ENCODE measurements around the gene DLEC1.

DNA sequence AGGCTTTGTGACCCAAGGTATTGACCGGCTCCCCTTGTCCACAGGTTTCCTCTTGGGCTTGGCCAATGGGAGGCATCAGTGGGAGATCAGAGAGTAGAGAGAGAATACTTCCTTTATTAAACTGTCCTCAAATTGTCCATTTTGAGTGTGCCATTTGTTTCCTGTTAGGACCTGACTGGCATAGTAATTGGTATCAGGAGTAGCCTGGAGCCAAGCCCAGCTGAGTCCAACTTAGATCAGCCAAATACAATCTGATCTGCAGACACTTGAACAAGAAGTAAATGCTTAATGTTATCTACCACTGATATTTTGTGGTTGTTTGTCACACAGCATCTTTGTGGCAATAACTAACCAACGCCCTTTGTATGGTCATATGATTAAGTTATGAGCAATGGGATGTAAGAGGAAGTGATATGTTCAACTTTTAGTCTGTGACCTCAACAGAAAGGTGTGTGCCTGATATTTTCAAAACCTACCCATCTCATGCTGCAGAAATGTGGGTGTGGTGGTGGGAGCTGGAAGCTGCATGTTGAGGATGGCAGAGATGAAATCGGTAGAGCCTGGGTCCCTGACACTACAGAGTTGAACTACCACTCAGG lies 112.8 kb downstream of the DLEC1 start:
- TF ChIP-seq, protein P1, sequence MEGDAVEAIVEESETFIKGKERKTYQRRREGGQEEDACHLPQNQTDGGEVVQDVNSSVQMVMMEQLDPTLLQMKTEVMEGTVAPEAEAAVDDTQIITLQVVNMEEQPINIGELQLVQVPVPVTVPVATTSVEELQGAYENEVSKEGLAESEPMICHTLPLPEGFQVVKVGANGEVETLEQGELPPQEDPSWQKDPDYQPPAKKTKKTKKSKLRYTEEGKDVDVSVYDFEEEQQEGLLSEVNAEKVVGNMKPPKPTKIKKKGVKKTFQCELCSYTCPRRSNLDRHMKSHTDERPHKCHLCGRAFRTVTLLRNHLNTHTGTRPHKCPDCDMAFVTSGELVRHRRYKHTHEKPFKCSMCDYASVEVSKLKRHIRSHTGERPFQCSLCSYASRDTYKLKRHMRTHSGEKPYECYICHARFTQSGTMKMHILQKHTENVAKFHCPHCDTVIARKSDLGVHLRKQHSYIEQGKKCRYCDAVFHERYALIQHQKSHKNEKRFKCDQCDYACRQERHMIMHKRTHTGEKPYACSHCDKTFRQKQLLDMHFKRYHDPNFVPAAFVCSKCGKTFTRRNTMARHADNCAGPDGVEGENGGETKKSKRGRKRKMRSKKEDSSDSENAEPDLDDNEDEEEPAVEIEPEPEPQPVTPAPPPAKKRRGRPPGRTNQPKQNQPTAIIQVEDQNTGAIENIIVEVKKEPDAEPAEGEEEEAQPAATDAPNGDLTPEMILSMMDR (IDR thresholded peaks at IDR 0.05; ENCODE audit: poor library complexity, severe bottlenecking) = no peak
- TF ChIP-seq EP300 (conservative IDR thresholded peaks at IDR 0.05; ENCODE audit: poor library complexity, severe bottlenecking) = no peak
- no peak for TF ChIP-seq MXI1 (conservative IDR thresholded peaks at IDR 0.05; ENCODE audit: poor library complexity, severe bottlenecking)
- no peak for TF ChIP-seq SMC3 (conservative IDR thresholded peaks at IDR 0.05; ENCODE audit: poor library complexity)
- no peak for TF ChIP-seq POLR2AphosphoS5 (IDR thresholded peaks at IDR 0.05)
- TF ChIP-seq TAF1 (IDR thresholded peaks at IDR 0.05; ENCODE audit: low read depth) = no peak
